ENCODE data around the gene DRICH1. TPM values are rescaled to one million over a fixed set of nuclear protein-coding genes. Genes with fewer than 3 reads are reported as not detected.

Gene DRICH1
- total RNA-seq, 2 donors from 2014 or later = 0.19 to 0.42 TPM

Other genes starting within 250 kb of the DRICH1 start
- gene IGLL1, start 52.0 kb downstream of the DRICH1 start, total RNA-seq = not detected
- gene RGL4, start 58.7 kb upstream of the DRICH1 start, total RNA-seq = 1 to 10 TPM in 1 of 2 donors, under 1 TPM in 1; 0.24 to 1.7 TPM
- 1 to 10 TPM; 6.2 to 7.7 TPM for gene ZNF70, start 118.8 kb upstream of the DRICH1 start, total RNA-seq
- gene VPREB3, start 122.1 kb upstream of the DRICH1 start, total RNA-seq = under 1 TPM in 1 of 2 donors, not detected in 1; 0.43 TPM
- not detected for gene C22orf15, start 130.7 kb upstream of the DRICH1 start, total RNA-seq
- gene CHCHD10, start 135.7 kb upstream of the DRICH1 start, total RNA-seq = 10 to 100 TPM; 59.0 to 68.7 TPM
- gene MMP11, start 140.5 kb upstream of the DRICH1 start, total RNA-seq = 1 to 10 TPM; 2.8 to 5.8 TPM
- gene SMARCB1, start 154.6 kb upstream of the DRICH1 start, total RNA-seq = 10 to 100 TPM; 42.6 to 45.8 TPM
- under 1 TPM; 0.83 to 0.95 TPM for gene DERL3, start 206.7 kb upstream of the DRICH1 start, total RNA-seq
- 1 to 10 TPM; 4.9 to 7.4 TPM for gene SLC2A11, start 225.6 kb upstream of the DRICH1 start, total RNA-seq

Data from posterior vena cava (tissue), 2 donors.